HPDE6-E6E7 (cell line): Measurements from ENCODE around the gene GRAMD1A.

Experiments
- DNase-seq: peaks from one replicate; pipeline ENCODE4 v3.0.0; 2011; ENCODE audit warnings: missing footprints; ENCODE audit errors: extremely low spot score

Gene GRAMD1A

GRCh38 chr19:35053667-35054293, 53.7 kb downstream of the GRAMD1A start:
- no peak for DNase-seq

GRCh38 chr19:35054626-35055025, 54.5 kb downstream of the GRAMD1A start:
- no peak for DNase-seq

- no peak for DNase-seq
Measured at GRCh38 chr19:35055715-35056179, 55.6 kb downstream of the GRAMD1A start.

DNA sequence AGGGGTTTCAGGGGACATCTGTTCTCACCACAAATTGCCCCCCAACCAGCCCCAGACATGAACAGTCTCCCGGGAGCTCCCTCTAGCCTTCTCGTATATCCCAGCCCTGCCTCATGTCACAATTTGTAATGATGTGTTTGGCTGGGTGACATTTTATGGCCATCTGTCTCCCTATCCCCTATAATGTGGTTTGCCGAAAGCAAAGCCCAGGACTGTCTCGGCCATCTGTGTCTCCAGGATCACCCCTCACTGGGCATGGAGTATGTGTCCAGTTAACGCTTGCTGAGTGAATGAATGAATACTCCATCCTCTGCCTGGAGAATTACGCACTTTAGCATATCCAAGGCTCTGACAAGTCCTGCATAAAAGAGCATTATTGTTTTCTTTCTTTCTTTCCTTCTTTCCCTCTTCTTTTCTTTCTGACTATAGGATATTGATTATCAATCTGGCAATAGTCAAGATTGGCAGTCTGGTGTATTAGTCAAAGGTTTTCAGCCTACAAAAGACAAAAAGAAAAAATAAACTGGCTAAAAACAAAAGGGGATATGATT, 56.5 kb downstream of the GRAMD1A start:
- no peak for DNase-seq

- no peak for DNase-seq
Measured at GRCh38 chr19:35058370-35058769, 58.2 kb downstream of the GRAMD1A start.

DNA sequence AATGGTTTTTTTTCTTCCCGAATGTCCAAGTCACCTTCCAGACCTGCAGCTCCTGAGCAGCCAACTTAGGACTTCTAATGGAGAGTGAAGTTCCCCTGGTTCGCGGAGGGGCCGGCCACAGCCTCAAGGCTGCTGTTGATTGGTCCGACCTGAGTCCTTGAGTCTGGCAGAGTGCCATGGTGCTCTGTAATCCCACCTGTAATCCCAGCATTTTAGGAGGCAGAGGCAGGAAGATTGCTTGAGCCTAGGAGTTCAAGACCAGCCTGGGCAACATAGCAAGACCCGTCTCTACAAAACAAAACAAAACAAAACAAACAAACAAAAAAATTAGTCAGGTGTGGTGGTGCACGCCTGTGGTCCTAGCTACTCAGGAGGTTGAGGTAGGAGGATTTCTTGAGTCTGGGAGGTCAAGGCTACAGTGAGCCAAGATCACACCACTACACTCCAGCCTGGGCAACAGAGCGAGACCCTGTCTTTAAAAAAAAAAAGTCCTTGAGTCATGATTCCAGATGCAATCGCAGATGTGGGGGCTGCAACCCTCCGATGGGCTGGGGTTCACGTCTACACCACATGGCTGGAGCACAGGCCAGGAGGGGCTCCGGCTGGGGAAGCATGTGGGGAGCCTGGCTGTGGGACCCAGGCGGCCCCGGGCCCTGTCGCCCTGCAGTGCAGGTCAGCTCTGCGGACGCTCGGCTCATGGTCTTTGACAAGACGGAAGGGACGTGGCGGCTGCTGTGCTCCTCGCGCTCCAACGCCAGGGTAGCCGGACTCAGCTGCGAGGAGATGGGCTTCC, 59.1 kb downstream of the GRAMD1A start:
- no peak for DNase-seq

- no peak for DNase-seq
Measured at GRCh38 chr19:35059799-35060091, 59.6 kb downstream of the GRAMD1A start.

DNA sequence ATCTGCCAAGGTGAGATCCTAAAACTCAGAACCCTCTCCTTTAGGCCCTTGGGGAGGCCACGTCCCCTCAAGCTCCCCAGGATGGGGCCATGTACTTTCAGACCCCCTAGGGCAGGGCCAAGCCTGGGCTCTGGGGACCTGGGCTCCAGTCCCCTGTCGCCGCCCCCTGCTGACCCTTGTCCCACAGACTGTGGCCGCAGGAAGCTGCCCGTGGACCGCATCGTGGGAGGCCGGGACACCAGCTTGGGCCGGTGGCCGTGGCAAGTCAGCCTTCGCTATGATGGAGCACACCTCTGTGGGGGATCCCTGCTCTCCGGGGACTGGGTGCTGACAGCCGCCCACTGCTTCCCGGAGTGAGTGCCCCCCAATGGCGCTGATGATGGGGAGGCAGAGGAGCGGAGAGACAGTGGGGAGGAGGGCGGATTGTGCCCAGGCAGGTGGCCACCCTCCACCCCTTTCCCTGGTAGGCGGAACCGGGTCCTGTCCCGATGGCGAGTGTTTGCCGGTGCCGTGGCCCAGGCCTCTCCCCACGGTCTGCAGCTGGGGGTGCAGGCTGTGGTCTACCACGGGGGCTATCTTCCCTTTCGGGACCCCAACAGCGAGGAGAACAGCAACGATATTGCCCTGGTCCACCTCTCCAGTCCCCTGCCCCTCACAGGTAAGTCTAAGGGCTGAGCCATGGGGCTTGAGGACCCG, 60.2 kb downstream of the GRAMD1A start:
- no peak for DNase-seq

- DNase-seq: no peak
Measured at GRCh38 chr19:35061583-35062373, 61.7 kb downstream of the GRAMD1A start.

- no peak for DNase-seq
Measured at GRCh38 chr19:35062942-35063341, 62.8 kb downstream of the GRAMD1A start.

GRCh38 chr19:35063940-35064818, 64.1 kb downstream of the GRAMD1A start:
- DNase-seq: peak; percentile 38

DNA sequence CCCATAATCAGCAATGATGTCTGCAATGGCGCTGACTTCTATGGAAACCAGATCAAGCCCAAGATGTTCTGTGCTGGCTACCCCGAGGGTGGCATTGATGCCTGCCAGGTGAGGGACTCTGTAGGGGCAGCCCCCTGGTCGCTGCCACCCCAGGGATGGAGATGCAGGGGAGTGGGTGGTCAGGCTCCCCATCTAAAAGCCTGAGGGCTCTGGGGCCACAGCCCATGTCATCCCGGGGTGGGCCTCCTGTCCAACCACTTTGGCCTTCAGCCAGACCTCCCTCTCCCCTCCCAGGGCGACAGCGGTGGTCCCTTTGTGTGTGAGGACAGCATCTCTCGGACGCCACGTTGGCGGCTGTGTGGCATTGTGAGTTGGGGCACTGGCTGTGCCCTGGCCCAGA, 65.5 kb downstream of the GRAMD1A start:
- no peak for DNase-seq

DNA sequence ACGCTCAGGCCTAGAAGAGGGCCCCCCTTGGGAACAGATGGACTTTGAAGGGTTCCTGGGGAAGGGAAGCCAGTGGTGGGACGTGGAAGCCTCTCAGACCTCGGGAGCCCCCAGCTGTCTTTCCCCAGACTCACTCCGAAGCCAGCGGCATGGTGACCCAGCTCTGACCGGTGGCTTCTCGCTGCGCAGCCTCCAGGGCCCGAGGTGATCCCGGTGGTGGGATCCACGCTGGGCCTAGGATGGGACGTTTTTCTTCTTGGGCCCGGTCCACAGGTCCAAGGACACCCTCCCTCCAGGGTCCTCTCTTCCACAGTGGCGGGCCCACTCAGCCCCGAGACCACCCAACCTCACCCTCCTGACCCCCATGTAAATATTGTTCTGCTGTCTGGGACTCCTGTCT, 66.0 kb downstream of the GRAMD1A start:
- no peak for DNase-seq

DNA sequence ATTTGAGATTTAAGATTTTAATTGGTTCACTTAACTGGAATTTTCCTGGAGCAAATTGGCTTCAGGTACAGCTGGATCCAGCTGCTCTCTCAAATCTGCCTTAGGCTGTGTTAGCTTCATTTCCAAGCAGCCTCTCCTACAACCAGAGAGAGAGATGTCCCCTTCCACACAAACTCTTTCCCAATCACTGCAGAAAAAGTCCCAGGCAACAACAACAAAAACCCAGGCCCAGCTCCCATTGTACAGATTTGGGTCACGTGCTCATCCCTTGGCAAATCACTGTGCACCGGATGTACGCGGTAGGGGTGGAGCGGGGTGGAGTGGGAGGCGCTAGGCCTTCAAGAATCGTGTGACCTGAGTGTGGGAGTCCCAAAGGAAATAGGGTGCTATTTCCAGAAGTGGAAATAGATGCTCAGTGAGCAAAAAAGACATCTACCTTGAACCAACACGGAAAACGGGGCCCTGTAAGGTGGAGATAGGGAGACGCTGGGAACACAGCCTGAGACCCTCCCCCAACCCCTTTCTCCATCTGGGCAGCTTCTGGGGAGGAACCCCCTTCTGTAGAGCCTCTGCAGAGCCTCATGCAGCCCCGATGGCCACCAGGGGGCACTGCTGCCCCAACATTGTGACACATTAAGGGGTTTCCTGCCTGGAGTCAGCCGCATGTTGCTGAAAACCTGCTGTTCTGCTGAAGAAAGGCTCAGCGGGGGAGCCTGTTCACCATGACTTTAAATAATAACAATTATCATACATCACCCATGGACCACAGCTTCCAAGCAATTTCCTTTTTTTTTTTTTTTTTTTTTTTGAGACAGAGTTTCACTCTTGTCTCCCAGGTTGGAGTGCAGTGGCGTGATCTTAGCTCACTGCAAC, 66.8 kb downstream of the GRAMD1A start:
- peak; percentile 73 for DNase-seq

DNA sequence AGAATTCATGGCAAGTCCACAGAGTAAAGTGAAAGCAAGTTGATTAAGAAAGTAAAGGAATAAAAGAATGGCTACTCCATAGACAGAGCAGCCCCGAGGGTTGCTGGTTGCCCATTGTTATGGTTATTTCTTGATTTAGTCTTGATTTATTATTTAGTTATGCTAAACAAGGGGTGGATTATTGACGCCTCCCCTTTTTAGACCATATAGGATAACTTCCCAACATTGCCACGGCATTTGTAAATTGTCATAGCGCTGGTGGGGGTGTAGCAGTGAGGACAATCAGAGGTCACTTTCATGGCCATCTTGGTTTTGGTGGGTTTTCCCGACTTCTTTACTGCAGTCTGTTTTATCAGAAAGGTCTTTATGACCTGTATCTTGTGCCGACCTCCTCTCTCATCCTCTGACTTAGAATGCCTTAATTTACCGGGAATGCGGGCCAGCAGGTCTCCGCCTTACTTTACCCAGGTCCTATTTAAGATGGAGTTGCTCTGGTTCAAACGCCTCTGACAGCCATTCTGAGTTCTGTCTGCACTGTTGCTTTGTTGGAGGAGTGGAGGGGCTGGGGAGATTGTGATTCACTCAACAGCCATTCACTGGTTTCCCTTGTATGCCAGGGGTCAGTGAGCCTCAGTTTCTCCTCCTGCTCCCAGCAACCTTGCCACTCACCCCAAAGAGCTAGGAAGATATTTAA, 69.0 kb downstream of the GRAMD1A start:
- no peak for DNase-seq

DNA sequence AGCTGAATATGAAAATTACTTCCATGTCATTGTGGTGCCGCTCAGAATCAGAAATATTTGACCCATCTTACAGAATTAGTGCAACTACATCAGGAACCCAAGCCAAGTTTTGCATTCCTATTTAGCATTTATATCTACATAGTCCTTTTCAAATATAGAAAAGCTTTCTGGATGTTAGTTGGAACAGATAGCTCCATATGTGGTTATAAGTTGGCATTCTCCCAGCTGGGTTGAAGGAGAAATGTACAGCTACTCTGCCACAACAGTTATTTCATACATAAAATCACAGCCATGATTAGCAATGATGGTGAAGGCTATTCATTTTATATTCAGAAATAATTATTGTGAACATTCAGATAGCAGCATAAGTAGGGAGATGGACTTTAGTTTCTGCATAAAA, 69.6 kb downstream of the GRAMD1A start:
- no peak for DNase-seq

- no peak for DNase-seq
Measured at GRCh38 chr19:35070471-35070870, 70.3 kb downstream of the GRAMD1A start.

- DNase-seq: no peak
Measured at GRCh38 chr19:35073516-35073915, 73.4 kb downstream of the GRAMD1A start.

GRCh38 chr19:35073941-35074340, 73.8 kb downstream of the GRAMD1A start:
- no peak for DNase-seq
